K562 (cell line): ENCODE measurements around the gene SETD7. TPM values are rescaled to one million over a fixed set of nuclear protein-coding genes. Genes with fewer than 3 reads are reported as not detected.

Experiments used
- ARHGAP35 ChIP-seq: fragments of 450-650 bp; IDR thresholded peaks from 2 replicates; pipeline ENCODE4 v1.6.1; 2018; ENCODE audit not compliant: partially characterized antibody
- CLOCK ChIP-seq: fragments of 250-450 bp; sonication (Bioruptor Pico); IDR thresholded peaks from 2 replicates; pipeline ENCODE4 v1.4.0; 2020; ENCODE audit warnings: mild to moderate bottlenecking, moderate library complexity, borderline replicate concordance
- CSDE1 ChIP-seq, 2 experiments: fragments of 450-650 bp; IDR thresholded peaks; 2 replicates each; pipeline ENCODE4 v1.6.1; 2016; ENCODE audit warnings: mild to moderate bottlenecking in 1 of 2
- ELK1 ChIP-seq: sonication (generic); formaldehyde crosslinking; IDR thresholded peaks from 2 replicates; pipeline ENCODE4 v1.8.1; 2022; ENCODE audit warnings: missing genetic modification reagents
- ETV6 ChIP-seq, 3 experiments: fragments of 150-350 bp in 1 of 3; sonication (generic) in 1 of 3; formaldehyde crosslinking in 1 of 3; IDR thresholded peaks; 2 replicates each; pipeline versions ENCODE4 v1.6.1 to v1.8.0; 2014 to 2022; ENCODE audit warnings: borderline replicate concordance in 2 of 3, low read depth in 2 of 3, antibody characterized with exemption in 1 of 3, low read length in 1 of 3, mild to moderate bottlenecking in 1 of 3, missing genetic modification reagents in 1 of 3
- NKRF ChIP-seq: fragments of 450-650 bp; IDR thresholded peaks from 2 replicates; pipeline ENCODE4 v1.6.1; 2016; ENCODE audit warnings: borderline replicate concordance
- SIRT6 ChIP-seq: IDR thresholded peaks from one replicate; pipeline ENCODE4 v1.6.1; 2012; ENCODE audit warnings: low read depth, mild to moderate bottlenecking, control low read depth, inconsistent platforms, low read length, moderate library complexity
- ZMIZ1 ChIP-seq, 2 experiments: fragments of 150-350 bp in 1 of 2; IDR thresholded peaks; 2 replicates each; pipeline ENCODE4 v1.6.1; 2012 to 2016; ENCODE audit warnings: low read depth in 2 of 2, low read length in 2 of 2, mild to moderate bottlenecking in 1 of 2, moderate library complexity in 1 of 2
- ZNF431 ChIP-seq: sonication (generic); formaldehyde crosslinking; IDR thresholded peaks from 2 replicates; pipeline ENCODE4 v1.8.0; 2022; ENCODE audit warnings: mild to moderate bottlenecking, missing genetic modification reagents
- ZNF609 ChIP-seq: sonication (generic); formaldehyde crosslinking; IDR thresholded peaks from 2 replicates; pipeline ENCODE4 v1.8.1; 2023; ENCODE audit warnings: missing genetic modification reagents, mild to moderate bottlenecking, borderline replicate concordance
- polyA plus RNA-seq, 8 experiments: library from polyadenylated mRNA; depleted of rRNA in 4 of 8; stranded (reverse) in 5 of 8; unstranded in 3 of 8; fragments of >200 nt; fragmentation: Nextera tagmentation in 2 of 8; fragmentation: Illumina TruSeq in 1 of 8; extraction: Ambion mirVana in 2 of 8; extraction: Trizol in 1 of 8; gene quantifications; 2 replicates each; pipeline versions ENCODE4 v1.2.1 to v1.2.3, GENCODE V29; 2011 to 2014; ENCODE audit warnings: inconsistent platforms in 1 of 8, missing spikeins in 1 of 8
- total RNA-seq, 7 experiments: library from RNA; depleted of rRNA in 6 of 7; stranded (reverse); fragments of >200 nt in 6 of 7; fragmentation: Illumina TruSeq in 2 of 7; extraction: Trizol in 2 of 7; gene quantifications; 2 replicates each; pipeline versions ENCODE4 v1.2.1 to v1.2.3, GENCODE V29; 2011 to 2021; ENCODE audit warnings: low replicate concordance in 1 of 7

The SETD7 gene
- total and polyA plus RNA-seq, 9 of the 15 experiments (the other 6 are each of a cell fraction or from before 2014, with no cell fraction given), result 0.37 to 2.4 (median 1.7) TPM

GRCh38 chr4:139554893-139555704 is 920 bp downstream of the SETD7 start (continued):
- TF ChIP-seq ZMIZ1 (IDR thresholded peaks at IDR 0.05; ENCODE audit: low read depth in 2 of 2, low read length in 2 of 2) (no peak), ZNF431 (CRISPR knock-in tag) (no peak), CLOCK (CRISPR knock-in tag) (no peak), CSDE1 (IDR thresholded peaks at IDR 0.05) (no peak), ELK1 (CRISPR knock-in tag) (no peak), NKRF (no peak), ZNF609 (CRISPR knock-in tag) (no peak), ARHGAP35 (peak; percentile 35), SIRT6 (no peak), ETV6 (IDR thresholded peaks at IDR 0.05; ENCODE audit: borderline replicate concordance in 1 of 2, low read depth in 2 of 2, low read length in 1 of 2) (no peak), ETV6 (CRISPR knock-in tag; IDR thresholded peaks at IDR 0.05; ENCODE audit: borderline replicate concordance) (no peak; the same call in 1 of the 2 replicates)
